GM18505 (cell line): Measurements from ENCODE around the gene RPL15.
"Not testable (repeated sequence)": the region's sequence is repeated elsewhere in the genome, so short reads cannot be mapped to it uniquely, and the experiment has no call there.

Source experiments
- ATAC-seq: cut with Tn5 transposase; IDR thresholded peaks from one replicate; pipeline ENCODE4 v1.9.1; 2021; ENCODE audit not compliant: unreplicated experiment
- POLR2A ChIP-seq: IDR thresholded peaks from 4 replicates; pipeline ENCODE4 v1.6.1; 2011; ENCODE audit warnings: borderline replicate concordance; ENCODE audit not compliant: insufficient read depth, insufficient read length; ENCODE audit errors: extremely low read depth

The RPL15 gene

DNA sequence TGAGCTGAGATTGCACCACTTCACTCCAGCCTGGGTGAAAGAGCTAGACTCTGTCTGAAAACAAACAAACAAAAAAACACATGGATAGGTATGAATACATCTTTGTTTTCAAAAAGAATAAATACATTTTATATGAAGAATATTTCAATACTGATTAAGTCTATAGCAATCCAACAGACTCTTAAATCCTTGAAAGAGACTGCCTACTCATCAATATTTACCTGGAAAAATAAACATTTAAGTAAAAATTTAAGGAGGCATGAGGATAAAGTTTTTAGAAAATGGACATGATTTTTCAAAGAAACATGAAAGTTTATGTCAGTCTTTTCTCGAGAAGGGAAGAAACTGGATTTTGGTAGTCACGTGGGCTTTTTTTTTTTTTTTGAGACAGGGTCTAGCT, 5.5 kb upstream of the RPL15 start:
- ATAC-seq = no peak
- TF ChIP-seq POLR2A = no peak

DNA sequence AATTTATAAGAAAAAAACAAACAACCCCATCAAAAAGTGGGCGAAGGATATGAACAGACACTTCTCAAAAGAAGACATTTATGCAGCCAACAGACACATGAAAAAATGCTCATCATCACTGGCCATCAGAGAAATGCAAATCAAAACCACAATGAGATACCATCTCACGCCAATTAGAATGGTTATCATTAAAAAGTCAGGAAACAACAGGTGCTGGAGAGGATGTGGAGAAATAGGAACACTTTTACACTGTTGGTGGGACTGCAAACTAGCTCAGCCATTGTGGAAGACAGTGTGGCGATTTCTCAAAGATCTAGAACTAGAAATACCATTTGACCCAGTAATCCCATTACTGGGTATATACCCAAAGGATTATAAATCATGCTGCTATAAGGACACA, 4.6 kb upstream of the RPL15 start:
- not testable (repeated sequence) for ATAC-seq

DNA sequence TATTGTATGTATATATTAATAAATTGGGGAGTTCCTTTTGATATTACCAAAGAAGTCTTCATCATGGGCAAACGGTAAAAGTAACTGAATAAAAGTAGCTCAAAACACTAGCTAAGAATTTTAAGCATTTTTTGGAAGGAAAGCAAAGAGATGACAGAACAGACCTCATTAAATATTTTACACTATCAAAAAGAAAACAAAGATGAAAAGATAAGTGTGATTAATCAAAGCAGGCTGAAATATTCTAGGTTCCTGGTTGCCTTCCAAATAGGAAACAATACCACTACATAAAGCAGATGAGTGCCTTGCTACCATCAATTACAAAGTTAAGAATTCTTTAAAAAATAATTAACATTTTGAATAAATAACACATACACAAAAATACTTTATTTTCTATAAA, 3.8 kb upstream of the RPL15 start:
- no peak for TF ChIP-seq POLR2A
- no peak for ATAC-seq

DNA sequence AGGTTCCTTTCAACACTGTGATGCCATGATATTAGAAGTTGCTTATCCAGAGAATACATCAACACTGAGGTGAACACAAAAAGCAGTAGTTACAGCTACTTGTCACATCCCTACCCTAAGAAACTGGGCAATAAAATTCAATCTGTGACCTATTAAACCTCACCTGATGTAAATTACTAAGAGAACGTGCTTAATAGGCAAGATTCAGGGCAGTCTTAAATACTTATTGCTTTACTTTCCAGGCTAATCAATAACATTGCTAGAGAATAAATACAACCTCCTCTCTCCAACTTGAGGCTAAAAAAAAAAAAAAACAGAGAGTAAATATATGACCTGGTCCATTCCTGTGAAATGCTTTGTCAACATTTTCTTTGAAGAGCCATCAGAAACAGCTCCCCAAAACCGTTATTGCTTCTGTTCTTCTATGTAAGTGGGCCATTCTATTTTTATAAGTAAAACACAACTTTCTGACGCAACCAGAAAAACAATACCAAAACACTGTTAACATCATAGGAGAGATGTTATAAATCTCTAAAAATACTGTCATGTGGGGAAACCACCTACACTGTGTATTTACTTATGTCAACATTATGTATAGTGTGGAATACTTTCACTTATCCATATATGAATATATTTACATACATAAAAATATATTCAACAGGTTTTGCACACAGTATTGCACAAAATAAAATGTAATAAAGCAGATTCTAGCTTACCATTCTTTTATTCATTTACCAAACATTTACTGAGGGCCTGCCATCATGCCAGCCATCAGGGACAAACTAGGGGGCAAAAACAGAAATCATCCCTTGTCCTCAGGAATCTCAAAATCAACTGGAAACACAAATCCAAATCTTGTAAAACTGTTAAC, 2.8 kb upstream of the RPL15 start:
- no peak for TF ChIP-seq POLR2A
- ATAC-seq = no peak

DNA sequence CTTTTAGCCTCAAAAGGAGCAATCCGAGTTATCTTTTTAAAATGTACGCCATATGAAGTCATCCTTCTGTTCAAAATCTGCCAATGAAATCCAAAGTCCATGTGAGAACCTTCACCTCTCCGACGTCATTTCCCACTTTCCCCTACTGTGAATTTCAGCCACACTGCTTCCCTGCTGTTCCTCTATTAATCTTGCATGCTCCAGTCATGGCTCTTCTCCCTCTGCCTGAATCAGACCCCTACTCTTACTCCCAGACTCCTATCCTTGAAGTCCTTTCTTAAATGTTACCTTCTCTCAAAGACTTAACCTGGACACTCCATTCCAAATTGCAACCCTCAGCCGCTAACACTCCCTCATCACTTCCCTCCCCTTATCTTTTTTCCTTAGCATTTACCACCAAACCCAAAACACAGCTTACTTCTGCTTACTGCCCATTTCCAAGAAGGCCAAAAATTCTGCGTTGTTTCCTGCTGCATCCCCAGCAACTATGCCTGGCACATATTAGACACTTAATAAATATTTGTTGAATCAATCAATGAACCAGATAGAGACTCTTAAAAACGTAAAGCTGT, 1.3 kb upstream of the RPL15 start:
- ATAC-seq = no peak

DNA sequence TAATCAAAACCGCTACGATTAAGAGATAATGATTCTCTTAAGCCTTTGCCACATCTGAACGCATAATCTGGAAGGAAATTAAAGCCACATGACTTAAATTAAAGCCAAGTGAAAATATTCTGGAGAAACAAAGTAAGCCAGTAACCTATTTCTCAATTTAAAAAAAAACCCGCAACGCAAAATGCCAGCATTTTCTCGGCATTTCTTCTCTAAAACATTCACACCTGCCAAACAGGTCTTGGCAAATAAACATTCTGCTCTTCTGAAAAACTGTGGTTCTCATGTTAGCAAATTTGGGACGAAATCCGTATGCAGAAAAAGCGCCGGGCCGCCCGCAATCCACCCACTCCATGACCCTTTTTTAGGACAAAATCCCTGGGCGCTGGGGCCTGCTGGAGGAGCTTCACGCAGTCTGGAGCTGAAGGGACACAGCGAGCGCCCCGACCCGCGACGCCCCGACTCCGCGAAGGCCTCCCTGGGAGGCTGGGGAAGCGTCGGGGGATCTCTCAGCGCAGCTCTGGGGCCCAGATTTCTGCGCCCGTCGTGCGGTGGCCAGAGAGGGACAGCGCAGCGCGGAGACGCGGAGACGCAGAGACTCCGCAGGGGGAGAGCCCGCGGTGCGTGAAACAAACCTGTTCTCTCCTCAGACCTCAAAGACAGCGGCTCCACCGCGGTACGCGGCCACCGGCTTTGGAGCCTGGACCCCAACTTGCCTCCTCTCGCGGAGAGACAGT, 613 bp upstream of the RPL15 start:
- no peak for TF ChIP-seq POLR2A

More for the DNA sequence above, 1.3 kb upstream of the RPL15 start:
- no peak for TF ChIP-seq POLR2A

DNA sequence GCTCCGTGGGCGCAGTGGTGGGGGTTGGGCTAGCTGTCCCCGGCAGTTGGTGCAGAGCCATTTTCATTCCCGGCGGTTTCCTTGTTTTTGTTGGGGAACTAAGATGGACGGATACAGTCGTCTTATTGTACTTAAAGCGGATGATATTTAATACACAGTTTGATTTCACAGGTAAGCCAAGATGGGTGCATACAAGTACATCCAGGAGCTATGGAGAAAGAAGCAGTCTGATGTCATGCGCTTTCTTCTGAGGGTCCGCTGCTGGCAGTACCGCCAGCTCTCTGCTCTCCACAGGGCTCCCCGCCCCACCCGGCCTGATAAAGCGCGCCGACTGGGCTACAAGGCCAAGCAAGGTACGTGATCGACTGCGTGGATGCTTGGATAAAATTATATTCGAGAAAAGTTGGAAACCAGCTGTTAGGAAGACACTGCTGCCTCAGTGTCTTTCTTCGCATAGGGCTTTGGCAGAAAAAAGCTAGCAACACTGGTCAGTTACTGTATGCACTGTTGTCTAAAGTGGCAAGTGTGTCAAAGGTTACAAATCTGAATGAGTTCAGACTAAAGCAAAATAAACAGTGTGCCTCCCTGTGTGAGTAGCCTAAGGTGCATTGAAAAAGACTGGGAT, 859 bp downstream of the RPL15 start:
- ATAC-seq = not testable (repeated sequence)

More for the DNA sequence above, 613 bp upstream of the RPL15 start:
- ATAC-seq = peak; percentile 45

DNA sequence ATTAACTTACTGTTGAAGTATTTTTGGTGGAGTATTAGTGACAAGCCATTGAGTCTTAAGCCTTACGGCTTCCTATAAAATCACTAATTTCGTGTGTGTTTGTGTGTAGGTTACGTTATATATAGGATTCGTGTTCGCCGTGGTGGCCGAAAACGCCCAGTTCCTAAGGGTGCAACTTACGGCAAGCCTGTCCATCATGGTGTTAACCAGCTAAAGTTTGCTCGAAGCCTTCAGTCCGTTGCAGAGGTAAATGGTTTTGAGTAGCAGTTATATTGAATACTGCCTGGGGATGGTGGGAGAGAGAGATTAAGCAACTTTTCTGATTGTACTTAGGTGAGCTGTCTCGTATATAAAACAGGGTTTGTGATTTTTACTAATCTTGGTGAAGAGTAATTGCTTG, 1.4 kb downstream of the RPL15 start:
- ATAC-seq = not testable (repeated sequence)

DNA sequence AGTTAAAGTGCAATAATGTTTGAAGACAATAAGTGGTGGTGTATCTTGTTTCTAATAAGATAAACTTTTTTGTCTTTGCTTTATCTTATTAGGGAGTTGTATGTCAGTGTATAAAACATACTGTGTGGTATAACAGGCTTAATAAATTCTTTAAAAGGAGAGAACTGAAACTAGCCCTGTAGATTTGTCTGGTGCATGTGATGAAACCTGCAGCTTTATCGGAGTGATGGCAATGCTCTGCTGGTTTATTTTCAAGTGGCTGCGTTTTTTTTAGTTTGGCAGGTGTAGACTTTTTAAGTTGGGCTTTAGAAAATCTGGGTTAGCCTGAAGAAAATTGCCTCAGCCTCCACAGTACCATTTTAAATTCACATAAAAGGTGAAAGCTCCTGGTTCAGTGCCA, 2.7 kb downstream of the RPL15 start:
- ATAC-seq = no peak
- no peak for TF ChIP-seq POLR2A

DNA sequence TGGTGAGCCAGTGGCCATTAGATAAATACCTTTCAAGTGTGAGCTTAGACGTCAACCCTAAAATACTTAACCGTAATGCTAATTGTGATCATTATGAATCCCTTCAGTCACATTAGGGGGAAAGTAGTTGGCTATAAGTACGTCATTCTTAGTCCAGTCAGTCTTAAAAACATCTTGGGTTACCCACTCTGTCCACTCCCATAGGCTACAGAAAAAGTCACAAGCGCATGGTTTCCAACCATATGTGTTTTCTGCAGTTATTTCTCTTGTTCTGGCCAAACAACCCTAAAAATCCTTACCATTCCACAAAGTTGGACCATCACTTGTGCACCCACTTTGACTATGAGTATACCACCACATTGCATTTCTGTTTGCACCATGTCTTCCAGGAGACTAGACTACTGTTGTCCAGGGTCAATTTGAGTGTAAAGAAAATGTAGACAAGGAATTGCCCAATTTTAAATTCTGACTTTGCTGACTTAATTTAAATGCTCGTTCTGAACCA, 3.3 kb downstream of the RPL15 start:
- ATAC-seq = no peak

DNA sequence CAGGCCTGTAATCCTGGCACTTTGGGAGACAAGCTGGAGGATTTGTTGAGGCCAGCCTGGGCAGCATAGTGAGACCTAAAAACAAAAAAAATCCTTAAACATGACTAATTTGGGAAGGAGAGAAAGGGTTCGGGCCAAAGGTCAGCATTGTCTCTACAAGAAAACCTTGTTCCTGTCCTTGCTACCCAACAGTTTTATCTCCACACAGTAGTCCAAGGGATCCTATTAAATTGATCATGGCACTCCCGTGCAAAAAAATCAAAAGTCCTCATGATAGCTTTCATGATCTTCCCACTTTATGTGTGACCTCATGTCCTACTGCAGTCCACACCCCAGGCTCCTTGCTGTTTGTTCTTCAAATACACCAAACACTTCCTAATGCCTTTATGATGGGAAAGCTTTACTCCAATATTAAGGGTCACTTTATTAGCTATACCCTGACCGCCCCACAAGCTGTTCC, 4.2 kb downstream of the RPL15 start:
- TF ChIP-seq POLR2A = peak; percentile 50
- no peak for ATAC-seq

More for the DNA sequence above, 3.3 kb downstream of the RPL15 start:
- TF ChIP-seq POLR2A = no peak

DNA sequence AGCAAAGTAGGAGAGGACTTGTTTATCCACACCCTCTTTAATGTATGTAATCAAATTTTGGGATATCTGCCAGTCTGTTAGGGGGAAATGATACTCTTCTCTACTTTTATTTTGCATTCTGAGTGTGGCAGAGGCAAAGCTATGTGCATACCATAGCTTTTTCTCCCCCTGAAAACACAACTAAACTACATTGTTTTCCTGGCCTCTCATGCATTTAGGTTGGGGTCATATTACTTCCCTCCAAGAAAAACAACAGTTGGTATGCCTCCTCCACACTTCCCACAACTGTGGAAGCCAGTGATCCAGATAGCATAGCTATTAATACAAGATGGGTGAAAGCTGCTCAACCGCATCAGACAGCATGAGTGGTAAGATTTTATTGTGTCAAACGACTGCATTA, 6.9 kb downstream of the RPL15 start:
- no peak for TF ChIP-seq POLR2A
- no peak for ATAC-seq

DNA sequence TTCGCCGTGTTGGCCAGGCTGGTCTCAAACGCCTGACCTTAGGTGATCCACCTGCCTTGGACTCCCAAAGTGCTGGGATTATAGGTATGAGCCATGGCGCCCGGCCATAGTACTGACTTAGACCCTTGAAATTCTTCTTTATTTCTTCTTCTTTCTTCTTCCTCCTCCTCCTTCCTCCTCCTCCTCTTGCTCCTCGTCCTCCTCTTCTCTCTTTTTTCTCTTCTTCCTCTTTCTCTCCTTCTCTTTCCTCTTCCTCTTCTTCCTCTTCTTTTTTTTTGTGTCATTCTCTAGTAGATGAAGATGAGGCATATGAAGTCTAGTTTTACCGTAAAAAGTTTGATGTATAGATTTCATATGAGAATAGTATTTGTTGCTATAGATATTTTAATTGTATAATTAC, 9.3 kb downstream of the RPL15 start:
- no peak for TF ChIP-seq POLR2A
- ATAC-seq = no peak

DNA sequence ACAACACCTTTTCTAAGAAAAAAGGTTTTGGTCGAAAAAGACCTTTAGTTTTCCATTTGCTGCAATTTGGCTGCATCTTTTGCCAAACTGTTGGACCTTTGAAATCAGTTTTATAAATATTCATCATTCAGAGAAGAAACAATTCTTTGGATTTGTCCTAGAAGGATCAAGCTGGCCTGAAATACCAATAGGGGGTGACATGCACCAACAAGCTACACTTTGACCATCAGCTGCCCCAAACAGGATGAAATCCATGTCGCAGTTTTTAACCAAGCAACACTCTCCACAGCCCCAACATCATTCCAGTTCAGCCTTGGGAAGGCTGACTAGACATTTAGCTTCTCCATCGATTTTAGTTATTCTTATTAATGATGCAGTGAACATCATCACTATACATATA, 9.8 kb downstream of the RPL15 start:
- TF ChIP-seq POLR2A = no peak
- ATAC-seq = no peak

DNA sequence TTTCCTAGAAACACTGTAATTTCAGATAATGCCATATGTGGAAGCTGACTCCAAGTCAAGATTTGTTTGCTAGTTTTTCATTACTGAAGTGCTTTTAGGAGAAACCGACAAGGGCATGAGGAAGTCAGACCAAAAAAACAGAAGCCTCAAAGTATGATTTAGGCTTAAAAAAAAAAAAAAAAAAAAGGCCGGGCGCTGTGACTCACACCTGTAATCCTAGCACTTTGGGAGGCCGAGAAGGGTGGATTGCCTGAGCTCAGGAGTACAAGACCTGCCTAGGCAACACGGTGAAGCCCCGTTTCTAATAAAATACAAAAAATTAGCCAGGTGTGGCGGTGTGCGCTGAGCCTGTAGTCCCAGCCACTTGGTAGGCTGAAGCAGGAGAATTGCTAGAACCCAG, 11.6 kb downstream of the RPL15 start:
- no peak for ATAC-seq
- TF ChIP-seq POLR2A = no peak
